NT2/D1 (cell line): ENCODE measurements around the gene CCDC38.

Experiments used
- YY1 ChIP-seq: IDR thresholded peaks from 2 replicates; pipeline ENCODE4 v1.6.1; 2011; ENCODE audit not compliant: insufficient read length, insufficient read depth
- ZNF274 ChIP-seq: IDR thresholded peaks from 2 replicates; pipeline ENCODE4 v1.6.1; 2011; ENCODE audit warnings: mild to moderate bottlenecking, low read depth, low read length

DNA sequence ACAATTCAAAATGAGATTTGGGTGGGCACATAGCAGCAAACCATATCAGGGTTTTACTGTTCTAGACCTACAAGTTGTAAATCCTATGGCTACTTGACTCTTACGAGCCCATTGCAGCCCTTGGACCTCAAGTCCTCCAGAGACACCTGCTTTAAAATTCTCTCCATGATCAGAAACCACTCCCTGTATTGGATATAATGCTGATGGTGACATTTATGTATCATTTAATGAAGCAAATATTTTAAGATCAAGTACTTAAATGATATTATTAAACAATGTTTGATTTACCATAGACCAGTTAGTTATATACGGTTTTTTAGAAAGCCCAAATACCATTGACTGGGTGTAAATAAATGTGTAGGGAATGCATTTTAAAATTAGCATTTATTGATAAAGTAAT lies 24.9 kb upstream of the CCDC38 start:
- no peak for TF ChIP-seq YY1
- TF ChIP-seq ZNF274: no peak
